OCI-LY1 (cell line): ENCODE results near the gene P4HB.

Experiments used
- CTCF ChIP-seq: fragments of 200-600 bp; sonication (generic), shearing (Covaris generic); IDR thresholded peaks from 2 replicates; pipeline ENCODE4 v1.5.1; 2017; ENCODE audit warnings: mild to moderate bottlenecking, antibody characterized with exemption, low read length, moderate library complexity, mixed read lengths
- EZH2 ChIP-seq: fragments of 200-600 bp; sonication (generic), shearing (Covaris generic); IDR thresholded peaks from 2 replicates; pipeline ENCODE4 v1.8.0; 2017; ENCODE audit warnings: borderline replicate concordance, mixed run types, mild to moderate bottlenecking, antibody characterized with exemption, low read length, moderate library complexity, mixed read lengths

- no peak for TF ChIP-seq CTCF
- TF ChIP-seq EZH2 = no peak
These were observed 39.3 kb upstream of the P4HB start for GRCh38 chr17:81899514-81900166.
